ENCODE data around the gene THNSL1. TPM values are rescaled to one million over a fixed set of nuclear protein-coding genes. Genes with fewer than 3 reads are reported as not detected.

The THNSL1 gene
- polyA plus RNA-seq, 1 of the 3 experiments (the other 2 are of a cell fraction): 1.3 TPM

GRCh38 chr10:24989867-24990266 lies 26.5 kb upstream of the THNSL1 start:
- ChIA-PET POLR2A (no interaction called here), CTCF (interaction anchor here (0.8 to 3.0 kb wide), 8 partner anchors 9 to 347 kb away, joined by 3 to 17 read pairs (median 4); partner anchors contain the start of genes ENKUR and THNSL1)
- no peak overlapping the region for H3K4me2 ChIP-seq
- no peaks in the 10 kb centered on the region for H4K20me1 ChIP-seq (ENCODE audit: insufficient read depth)
- no peak overlapping the region for H3K4me3 ChIP-seq (ENCODE audit: low read depth in 2 of 2, low read length in 1 of 2)
- TF ChIP-seq CTCF (IDR thresholded peaks at IDR 0.05) (peak; percentile 60), NFIC (IDR thresholded peaks at IDR 0.05; ENCODE audit: borderline replicate concordance) (peak; percentile 28; the same call in 1 of the 2 replicates), RAD21 (IDR thresholded peaks at IDR 0.05; ENCODE audit: low read length) (peak; percentile 45; the same call in 1 of the 2 replicates), TEAD4 (IDR thresholded peaks at IDR 0.05; ENCODE audit: borderline replicate concordance, insufficient read depth) (no peak)
- H3K36me3 ChIP-seq (replicated peaks in 1 of 2; ENCODE audit: control insufficient read depth in 1 of 2, insufficient read depth in 2 of 2, low read length in 1 of 2): no peaks in the 10 kb centered on the region
- H3K79me2 ChIP-seq (ENCODE audit: insufficient read depth): no peaks in the 10 kb centered on the region
- no peaks in the 10 kb centered on the region for H3K4me1 ChIP-seq (ENCODE audit: control insufficient read depth in 1 of 2, insufficient read depth in 2 of 2, low read depth in 1 of 2, low read length in 1 of 2)
- H3K9me2 ChIP-seq: no peaks in the 10 kb centered on the region
- no peak overlapping the region for H3K27ac ChIP-seq (ENCODE audit: low read depth in 2 of 2, low read length in 1 of 2)
- H3K27me3 ChIP-seq (ENCODE audit: insufficient read depth): no peaks in the 10 kb centered on the region
- no peaks in the 10 kb centered on the region for H3F3A ChIP-seq (replicated peaks; ENCODE audit: insufficient read depth)
- no peaks in the 10 kb centered on the region for H3K9me3 ChIP-seq
- 4% methylated on average over 1 of the region's 1 CpG for WGBS (ENCODE audit: low lambda C conversion rate)
- no peak overlapping the region for H3K9ac ChIP-seq
- DNase-seq: no peak
- no peak overlapping the region for H2AFZ ChIP-seq (ENCODE audit: low read depth)

- Histone ChIP-seq H3K9ac (no peak overlapping the region), H3K36me3 (replicated peaks in 1 of 2; ENCODE audit: control insufficient read depth in 1 of 2, insufficient read depth in 2 of 2, low read length in 1 of 2) (no peaks in the 10 kb centered on the region), H3K9me3 (no peaks in the 10 kb centered on the region), H2AFZ (ENCODE audit: low read depth) (no peak overlapping the region), H3K9me2 (no peaks in the 10 kb centered on the region), H3K4me1 (ENCODE audit: control insufficient read depth in 1 of 2, insufficient read depth in 2 of 2, low read depth in 1 of 2, low read length in 1 of 2) (no peaks in the 10 kb centered on the region), H4K20me1 (ENCODE audit: insufficient read depth) (no peaks in the 10 kb centered on the region), H3K79me2 (ENCODE audit: insufficient read depth) (no peaks in the 10 kb centered on the region), H3K27ac (ENCODE audit: low read depth in 2 of 2, low read length in 1 of 2) (no peak overlapping the region), H3K4me3 (ENCODE audit: low read depth in 2 of 2, low read length in 1 of 2) (no peak overlapping the region), H3F3A (replicated peaks; ENCODE audit: insufficient read depth) (no peaks in the 10 kb centered on the region), H3K4me2 (no peak overlapping the region), H3K27me3 (ENCODE audit: insufficient read depth) (no peaks in the 10 kb centered on the region)
- DNase-seq: no peak
- no peak for TF ChIP-seq NFIC (IDR thresholded peaks at IDR 0.05; ENCODE audit: borderline replicate concordance)
- TF ChIP-seq CHD2 (IDR thresholded peaks at IDR 0.05; ENCODE audit: low read length, partially characterized antibody): no peak
- no peak for TF ChIP-seq RFX5 (IDR thresholded peaks at IDR 0.05; ENCODE audit: low read length)
- TF ChIP-seq REST (IDR thresholded peaks at IDR 0.05; ENCODE audit: low read depth, low read length): no peak
- TF ChIP-seq FOXM1 (IDR thresholded peaks at IDR 0.05; ENCODE audit: low read depth): no peak
- TF ChIP-seq JUND (IDR thresholded peaks at IDR 0.05): no peak
- TF ChIP-seq FOSL2 (IDR thresholded peaks at IDR 0.05; ENCODE audit: borderline replicate concordance, low read depth): no peak
- TF ChIP-seq IRF3 (IDR thresholded peaks at IDR 0.05; ENCODE audit: low read depth, low read length): no peak
- TF ChIP-seq NRF1 (IDR thresholded peaks at IDR 0.05; ENCODE audit: low read depth, low read length): no peak
- no peak for TF ChIP-seq YY1 (IDR thresholded peaks at IDR 0.05; ENCODE audit: low read depth)
- TF ChIP-seq GABPA (IDR thresholded peaks at IDR 0.05; ENCODE audit: low read depth): no peak
- TF ChIP-seq ELF1 (IDR thresholded peaks at IDR 0.05): no peak
- no peak for TF ChIP-seq PBX3 (IDR thresholded peaks at IDR 0.05)
- TF ChIP-seq SIN3A (IDR thresholded peaks at IDR 0.05; ENCODE audit: borderline replicate concordance, low read depth, low read length): no peak
- ChIA-PET CTCF (interaction anchor here (3.0 kb wide), 1 partner anchor 349 kb away, joined by 17 read pairs; no protein-coding TSS in a partner anchor), POLR2A (no interaction called here)
- 89% methylated on average over 13 of the region's 13 CpGs for WGBS (ENCODE audit: low lambda C conversion rate)
Measured at GRCh38 chr10:24991298-24991697, 25.1 kb upstream of the THNSL1 start.

Measured in SK-N-SH (cell line).